NCI-H345 treated with DMSO at 0.1 percent for 48 hours (cell line): ENCODE measurements around the gene ACYP2.
"Not testable (repeated sequence)": the region's sequence is repeated elsewhere in the genome, so short reads cannot be mapped to it uniquely, and the experiment has no call there.

ENCODE experiments used
- DNase-seq: peaks from one replicate; lab custom pipeline; 2025; ENCODE audit not compliant: unreplicated experiment; lab: John Stamatoyannopoulos, UW

ACYP2 gene

DNA sequence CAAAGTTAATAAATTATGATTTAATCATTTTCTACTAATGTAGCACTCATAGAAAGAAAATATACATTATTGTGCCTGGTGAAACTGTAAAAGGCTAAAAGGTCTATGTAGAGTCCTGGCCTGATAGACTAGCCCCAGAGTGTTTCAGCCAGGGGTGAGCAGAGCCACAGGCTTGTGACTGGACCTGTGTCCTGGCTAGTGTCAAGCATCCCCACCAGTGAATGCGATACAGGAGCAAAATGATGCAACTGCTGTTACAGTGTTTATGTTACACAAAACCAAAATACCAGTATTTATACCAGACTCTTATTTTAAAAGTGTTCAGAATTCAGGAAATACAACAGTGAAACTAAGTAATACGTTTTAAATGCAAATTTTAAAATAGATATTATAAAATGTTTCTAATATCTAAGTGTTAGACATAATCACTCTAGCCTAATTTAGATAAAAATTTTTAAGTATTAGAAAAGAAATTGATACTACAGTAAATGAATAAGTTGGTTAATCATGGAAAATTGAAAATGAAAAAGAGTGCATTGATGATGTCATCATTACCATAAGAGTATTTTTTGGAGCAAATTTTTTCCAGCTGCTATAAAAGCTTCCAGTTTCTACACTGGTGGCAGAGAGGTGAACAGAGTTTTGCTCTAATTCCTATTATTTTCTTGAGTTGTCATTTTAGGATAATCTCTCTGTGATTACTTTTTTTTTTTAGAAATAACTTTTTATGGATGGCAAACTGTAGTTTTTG lies 146.8 kb downstream of the ACYP2 start:
- DNase-seq, result no peak

GRCh38 chr2:54265081-54265480 lies 149.7 kb downstream of the ACYP2 start:
- DNase-seq, result not testable (repeated sequence)

DNA sequence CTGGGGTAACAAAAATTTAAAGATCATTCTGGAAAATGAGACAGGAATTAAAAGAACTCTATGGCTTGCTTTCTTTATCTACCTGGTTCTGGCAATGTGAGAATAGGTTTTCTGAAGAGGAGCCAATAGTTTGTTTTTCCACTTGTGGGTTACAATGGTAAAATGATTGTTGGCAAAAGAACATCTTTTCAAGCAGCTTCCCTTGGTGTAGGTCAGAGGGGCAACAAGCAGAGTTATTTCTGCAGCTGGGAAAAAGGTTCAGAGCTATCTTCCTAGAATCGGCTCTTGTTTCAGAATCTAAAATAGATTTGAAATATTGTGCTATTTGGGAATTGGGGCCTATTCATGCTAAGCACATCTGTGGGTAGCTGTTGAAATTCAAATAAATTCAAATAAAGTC lies 152.2 kb downstream of the ACYP2 start:
- DNase-seq, result no peak

- no peak for DNase-seq
Measured at GRCh38 chr2:54271189-54271588, 155.8 kb downstream of the ACYP2 start.

GRCh38 chr2:54271843-54272627 lies 156.6 kb downstream of the ACYP2 start:
- no peak for DNase-seq

DNA sequence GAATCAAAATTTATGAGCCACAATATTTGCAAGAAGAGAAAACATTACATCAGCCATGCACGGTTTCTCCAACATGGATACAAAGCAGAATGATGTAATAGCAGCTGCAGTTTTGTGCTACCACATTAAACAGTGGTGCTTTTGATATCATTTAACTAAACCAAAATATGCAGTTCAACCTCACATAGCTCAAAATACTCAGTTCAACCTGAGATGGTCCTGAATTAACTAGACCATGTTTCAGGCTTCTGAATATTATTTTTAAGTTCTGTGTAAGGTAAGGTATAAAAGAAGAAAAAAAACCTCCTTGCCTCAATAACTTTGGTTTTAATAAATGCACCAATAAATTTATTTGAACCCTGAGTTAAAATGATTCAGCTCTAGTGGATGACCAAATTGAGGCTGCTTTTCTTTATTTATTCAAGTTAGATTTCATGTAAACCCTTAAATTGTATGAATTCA lies 159.4 kb downstream of the ACYP2 start:
- DNase-seq, result no peak

- no peak for DNase-seq
Measured at GRCh38 chr2:54275541-54275940, 160.1 kb downstream of the ACYP2 start.

DNA sequence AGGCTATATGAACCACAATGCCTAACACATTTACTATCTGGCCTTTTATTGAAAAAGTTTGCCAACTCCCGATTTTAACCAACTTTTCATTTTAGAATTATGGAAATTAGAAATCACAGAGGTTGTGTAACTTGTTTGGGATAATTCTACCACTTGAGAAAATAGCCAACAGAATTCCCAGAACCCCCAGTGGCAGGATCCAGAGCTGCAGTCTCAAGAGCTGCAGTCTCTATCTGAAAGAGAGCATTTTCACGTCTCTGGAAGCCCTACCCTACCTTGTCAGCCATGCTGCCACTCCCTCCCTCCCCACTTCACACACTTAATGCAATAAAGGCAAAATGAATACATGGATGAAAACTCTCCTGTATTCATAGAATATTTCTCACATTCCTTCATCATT lies 164.0 kb downstream of the ACYP2 start:
- DNase-seq, result no peak

- DNase-seq, result no peak
Measured at GRCh38 chr2:54284826-54285225, 169.4 kb downstream of the ACYP2 start.

GRCh38 chr2:54285451-54285850 lies 170.0 kb downstream of the ACYP2 start:
- DNase-seq, result no peak

DNA sequence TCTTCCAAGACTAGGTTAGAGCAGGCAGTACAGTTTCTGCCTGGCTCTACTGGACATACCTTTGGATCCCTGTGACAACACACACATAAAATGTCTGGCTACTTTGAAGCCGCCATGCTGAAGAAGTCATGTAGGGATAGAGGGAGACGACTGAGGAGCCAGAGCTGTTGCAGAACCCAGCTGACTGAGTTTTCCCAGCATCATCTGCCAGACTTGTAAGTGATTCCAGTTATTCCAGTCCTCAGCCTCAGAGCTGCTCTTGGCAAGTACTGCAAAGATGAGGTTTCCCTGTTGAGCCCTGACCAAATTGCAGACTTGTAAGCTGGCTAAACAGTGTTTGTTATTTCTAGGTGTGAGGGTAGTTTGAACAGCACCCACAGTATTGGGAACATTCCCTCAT lies 172.1 kb downstream of the ACYP2 start:
- DNase-seq, result no peak

DNA sequence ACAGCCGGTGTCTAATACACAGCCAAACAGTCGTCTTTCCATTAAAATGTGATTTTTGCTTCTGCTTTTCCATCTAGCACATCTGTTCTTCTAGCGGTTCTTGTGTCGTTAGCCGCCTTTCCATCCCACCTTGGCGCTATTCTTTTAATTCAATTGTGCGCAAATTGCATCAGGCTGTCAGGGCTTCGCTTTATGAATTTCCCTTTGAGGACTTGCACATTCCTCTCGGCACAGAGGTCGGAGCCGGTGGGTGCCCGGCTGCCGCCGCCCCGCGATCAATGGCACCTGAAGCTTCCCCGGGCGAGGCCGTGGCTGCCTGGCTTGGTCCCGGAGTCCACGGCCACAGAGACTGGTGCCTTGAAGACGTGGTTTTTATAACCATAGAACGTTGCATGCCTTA lies 174.5 kb downstream of the ACYP2 start:
- no peak for DNase-seq

DNA sequence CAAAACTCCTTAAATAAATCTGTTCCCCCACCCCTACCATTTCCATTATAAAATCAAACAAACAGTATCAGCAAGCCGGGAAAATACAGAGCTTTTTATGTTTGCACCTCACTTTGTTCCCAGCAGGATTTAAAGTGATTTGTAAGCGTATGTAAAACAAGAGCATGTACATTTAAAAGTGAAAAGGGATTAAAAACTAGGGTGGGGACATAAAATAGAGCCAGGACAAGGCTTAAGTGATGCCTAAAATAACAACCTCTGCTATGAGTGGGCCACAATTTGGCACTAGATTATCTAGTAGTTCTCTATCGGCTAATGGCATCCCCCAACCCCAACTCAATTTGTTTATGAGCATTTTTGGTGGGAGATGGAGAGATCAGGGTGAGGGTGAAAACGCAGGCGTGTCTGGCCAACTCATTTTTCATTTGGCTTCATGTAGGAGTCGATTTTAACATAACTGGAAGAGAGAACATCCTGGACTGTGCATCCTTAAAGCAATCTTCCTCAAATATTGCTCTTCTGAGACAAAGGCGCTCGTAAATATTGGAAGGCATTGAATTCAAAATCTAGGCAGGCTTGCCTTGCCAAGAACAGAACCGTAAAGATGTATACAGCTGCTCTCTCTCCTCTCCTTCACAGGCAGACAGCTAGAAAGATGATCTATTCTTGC lies 175.1 kb downstream of the ACYP2 start:
- DNase-seq, result no peak

DNA sequence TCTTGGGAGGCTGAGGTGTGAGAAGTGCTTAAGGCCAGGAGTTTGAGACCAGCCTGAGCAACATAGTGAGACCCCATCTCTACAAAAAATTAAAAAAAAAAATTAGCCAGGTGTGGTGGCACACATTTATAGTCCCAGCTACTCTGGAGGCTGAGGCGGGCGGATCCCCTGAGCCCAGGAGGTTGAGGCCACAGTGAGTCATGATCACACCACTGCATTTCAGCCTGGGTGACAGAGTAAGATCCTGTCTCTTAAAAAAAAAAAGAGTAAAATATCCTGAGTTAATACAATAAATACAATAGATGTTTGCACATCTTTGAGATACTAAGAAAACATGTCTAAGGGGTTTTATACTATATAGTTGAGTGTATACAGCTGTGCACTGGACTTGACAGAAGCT lies 179.2 kb downstream of the ACYP2 start:
- not testable (repeated sequence) for DNase-seq

- no peak for DNase-seq
Measured at GRCh38 chr2:54295911-54296310, 180.5 kb downstream of the ACYP2 start.

DNA sequence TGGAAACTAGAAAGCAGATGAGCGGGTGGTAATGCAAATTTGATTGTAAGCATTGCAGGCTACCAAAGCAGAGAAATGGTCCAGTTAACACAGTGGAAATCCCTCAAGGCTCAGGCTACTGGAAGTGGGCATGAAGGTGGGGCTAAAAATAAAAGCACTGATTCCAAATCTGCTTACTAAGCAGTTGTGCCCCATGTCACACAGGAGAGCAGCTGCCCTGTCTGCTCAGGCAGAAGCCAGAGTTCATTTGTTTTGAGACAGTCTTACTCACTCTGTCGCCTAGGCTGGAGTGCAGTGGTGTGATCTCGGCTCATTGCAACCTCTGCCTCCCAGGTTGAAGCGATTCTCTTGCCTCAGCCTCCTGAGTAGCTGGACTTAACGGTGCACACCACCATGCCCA lies 183.1 kb downstream of the ACYP2 start:
- no peak for DNase-seq

GRCh38 chr2:54303631-54304030 lies 188.2 kb downstream of the ACYP2 start:
- no peak for DNase-seq

- DNase-seq, result no peak
Measured at GRCh38 chr2:54306556-54306955, 191.1 kb downstream of the ACYP2 start.

GRCh38 chr2:54308186-54308585 lies 192.8 kb downstream of the ACYP2 start:
- DNase-seq, result no peak

GRCh38 chr2:54308782-54309181 lies 193.4 kb downstream of the ACYP2 start:
- DNase-seq, result no peak

GRCh38 chr2:54310311-54310710 lies 194.9 kb downstream of the ACYP2 start:
- DNase-seq, result no peak

DNA sequence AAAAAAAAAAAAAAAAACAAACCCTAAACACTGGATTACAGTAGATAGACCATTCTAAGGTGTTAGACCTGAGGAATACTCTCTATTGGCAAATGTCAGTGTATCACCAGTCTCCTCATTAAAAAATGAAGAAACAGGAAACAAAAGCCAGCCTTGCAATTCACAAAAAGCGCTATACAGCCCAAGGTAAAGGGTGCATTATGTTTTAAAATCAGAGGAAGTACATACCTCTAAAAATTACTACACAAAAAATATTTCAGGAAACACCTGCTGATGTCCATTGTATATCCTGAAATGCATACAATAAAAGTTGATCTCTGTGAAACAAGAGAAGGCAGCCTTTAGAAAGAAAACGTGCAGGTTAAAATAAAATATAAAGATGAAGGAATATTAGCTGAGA lies 195.5 kb downstream of the ACYP2 start:
- no peak for DNase-seq
